Neural cell (in vitro differentiated cells): ENCODE results near the gene SYCP2. TPM values are rescaled to one million over a fixed set of nuclear protein-coding genes. Genes with fewer than 3 reads are reported as not detected.

Experiments used
- H2AFZ ChIP-seq: fragments of 200-600, 300-800 bp; sonication (generic), shearing (Covaris generic); 2 replicates; pipeline ENCODE4 v1.6.0; 2014; ENCODE audit warnings: low read depth, mild to moderate bottlenecking, antibody characterized with exemption, low read length, moderate library complexity
- H3F3A ChIP-seq: fragments of 200-600 bp; shearing (Covaris generic); 2 replicates; pipeline ENCODE4 v1.6.1; 2016; ENCODE audit warnings: mild to moderate bottlenecking, moderate library complexity, mixed read lengths, antibody characterized with exemption, low read length; ENCODE audit not compliant: insufficient read depth, poor library complexity, severe bottlenecking
- H3K27ac ChIP-seq: fragments of 200-600, 300-800 bp; sonication (generic), shearing (Covaris generic); 2 replicates; pipeline ENCODE4 v1.5.1; 2014; ENCODE audit warnings: mild to moderate bottlenecking, low read length, moderate library complexity
- H3K27me3 ChIP-seq: fragments of 300-800, 200-600 bp; sonication (generic), shearing (Covaris generic); 2 replicates; pipeline ENCODE4 v1.6.0; 2014; ENCODE audit warnings: mild to moderate bottlenecking, low read depth, low read length, moderate library complexity; ENCODE audit not compliant: insufficient read depth
- H3K36me3 ChIP-seq: fragments of 300-800, 200-600 bp; sonication (generic), shearing (Covaris generic); 2 replicates; pipeline ENCODE4 v1.5.1; 2014; ENCODE audit warnings: mild to moderate bottlenecking, antibody characterized with exemption, low read length, moderate library complexity; ENCODE audit not compliant: insufficient read depth
- H3K4me2 ChIP-seq: fragments of 300-800, 200-600 bp; sonication (generic), shearing (Covaris generic); 2 replicates; pipeline ENCODE4 v1.6.0; 2014; ENCODE audit warnings: mild to moderate bottlenecking, low read length
- H3K4me3 ChIP-seq: fragments of 300-800, 200-600 bp; sonication (generic), shearing (Covaris generic); 2 replicates; pipeline ENCODE4 v1.5.1; 2014; ENCODE audit warnings: mild to moderate bottlenecking, low read length, moderate library complexity
- H3K79me2 ChIP-seq: fragments of 200-600 bp; shearing (Covaris generic); replicated peaks from 2 replicates; pipeline ENCODE4 v1.6.0; 2014; ENCODE audit warnings: mild to moderate bottlenecking, low read length, moderate library complexity; ENCODE audit not compliant: insufficient read depth
- H3K9ac ChIP-seq: fragments of 300-800, 200-600 bp; sonication (generic), shearing (Covaris generic); 2 replicates; pipeline ENCODE4 v1.6.1; 2016; ENCODE audit warnings: mild to moderate bottlenecking, low read length, mixed read lengths
- H3K9me2 ChIP-seq: fragments of 200-600 bp; shearing (Covaris generic); 2 replicates; pipeline ENCODE4 v1.6.1; 2016; ENCODE audit warnings: mild to moderate bottlenecking, low read length, mixed read lengths; ENCODE audit not compliant: insufficient read depth
- H3K9me3 ChIP-seq: fragments of 200-600, 300-800 bp; sonication (generic), shearing (Covaris generic); 2 replicates; pipeline ENCODE4 v1.6.1; 2016; ENCODE audit warnings: mild to moderate bottlenecking, mixed run types, low read length, moderate library complexity, mixed read lengths
- H4K20me1 ChIP-seq: fragments of 200-600 bp; shearing (Covaris generic); 2 replicates; pipeline ENCODE4 v1.6.1; 2016; ENCODE audit warnings: mild to moderate bottlenecking, mixed run types; ENCODE audit not compliant: insufficient read depth
- CTCF ChIP-seq: fragments of 450-650 bp; IDR thresholded peaks from 2 replicates; pipeline ENCODE4 v1.5.1; 2014; ENCODE audit warnings: antibody characterized with exemption, mild to moderate bottlenecking, moderate library complexity; ENCODE audit not compliant: poor library complexity, severe bottlenecking
- EP300 ChIP-seq: fragments of 450-650 bp; conservative IDR thresholded peaks from 2 replicates; pipeline ENCODE4 v1.6.1; 2014; ENCODE audit warnings: antibody characterized with exemption, mild to moderate bottlenecking, moderate library complexity; ENCODE audit not compliant: poor library complexity, severe bottlenecking
- EZH2 ChIP-seq: fragments of 200-600, 300-800 bp; shearing (Covaris generic), sonication (generic); IDR thresholded peaks from 2 replicates; pipeline ENCODE4 v1.6.1; 2014; ENCODE audit warnings: antibody characterized with exemption, low read length, borderline replicate concordance, mild to moderate bottlenecking; ENCODE audit not compliant: insufficient read depth, poor library complexity, severe bottlenecking
- MXI1 ChIP-seq: fragments of 450-650 bp; conservative IDR thresholded peaks from 2 replicates; pipeline ENCODE4 v1.6.1; 2014; ENCODE audit warnings: antibody characterized with exemption, mild to moderate bottlenecking; ENCODE audit not compliant: poor library complexity, severe bottlenecking
- POLR2AphosphoS5 ChIP-seq: IDR thresholded peaks from 2 replicates; pipeline ENCODE4 v1.6.1; 2012
- RAD21 ChIP-seq: fragments of 450-650 bp; conservative IDR thresholded peaks from 2 replicates; pipeline ENCODE4 v1.6.1; 2014; ENCODE audit warnings: antibody characterized with exemption, mild to moderate bottlenecking, moderate library complexity
- REST ChIP-seq: IDR thresholded peaks from 2 replicates; pipeline ENCODE4 v1.6.1; 2012; ENCODE audit warnings: borderline replicate concordance
- SMC3 ChIP-seq: fragments of 450-650 bp; conservative IDR thresholded peaks from 2 replicates; pipeline ENCODE4 v1.6.1; 2014; ENCODE audit warnings: antibody characterized with exemption, mild to moderate bottlenecking, moderate library complexity; ENCODE audit not compliant: poor library complexity
- TAF1 ChIP-seq: IDR thresholded peaks from 2 replicates; pipeline ENCODE4 v1.6.1; 2012; ENCODE audit warnings: low read depth
- polyA plus RNA-seq: library from polyadenylated mRNA; depleted of rRNA; stranded (reverse); fragments of >200 nt; gene quantifications from 2 replicates; pipeline ENCODE4 v1.2.3, GENCODE V29; 2014

Gene SYCP2
- polyA plus RNA-seq, 1 donor from 2014 or later: 1.4 TPM

- Histone ChIP-seq H3K27me3 (no peaks in the 10 kb centered on the region), H3K9ac (no peak overlapping the region), H3K79me2 (no peaks in the 10 kb centered on the region), H4K20me1 (no peaks in the 10 kb centered on the region), H3K9me2 (no peaks in the 10 kb centered on the region), H3F3A (no peaks in the 10 kb centered on the region), H3K27ac (no peak overlapping the region), H3K4me3 (no peak overlapping the region), H3K9me3 (no peaks in the 10 kb centered on the region), H3K4me2 (no peak overlapping the region), H3K36me3 (no peaks in the 10 kb centered on the region), H2AFZ (no peak overlapping the region)
- TF ChIP-seq SMC3 (no peak), REST (no peak), EP300 (no peak), POLR2AphosphoS5 (no peak), MXI1 (no peak), EZH2 (no peak), RAD21 (no peak), CTCF (no peak), TAF1 (no peak)
These were observed 7.5 kb downstream of the SYCP2 start for GRCh38 chr20:59925899-59926298.

- Histone ChIP-seq H3K79me2 (no peaks in the 10 kb centered on the region), H3K9ac (no peak overlapping the region), H3K27ac (no peak overlapping the region), H3K27me3 (no peaks in the 10 kb centered on the region), H3K9me3 (no peaks in the 10 kb centered on the region), H3K9me2 (no peaks in the 10 kb centered on the region), H3K4me2 (no peak overlapping the region), H3F3A (no peaks in the 10 kb centered on the region), H3K4me3 (no peak overlapping the region), H4K20me1 (no peaks in the 10 kb centered on the region), H2AFZ (no peak overlapping the region), H3K36me3 (no peaks in the 10 kb centered on the region)
- TF ChIP-seq REST (no peak), EP300 (no peak), POLR2AphosphoS5 (no peak), SMC3 (no peak), EZH2 (no peak), RAD21 (no peak), MXI1 (no peak), CTCF (no peak), TAF1 (no peak)
These were observed 8.1 kb downstream of the SYCP2 start for GRCh38 chr20:59925359-59925758.
